GM19239 (cell line): ENCODE measurements around the gene ST3GAL6.

Experiments used
- DNase-seq: peaks from one replicate; pipeline ENCODE4 v3.0.0; 2011; ENCODE audit warnings: low spot score; ENCODE audit not compliant: insufficient read length
- FAIRE-seq: peaks from 2 replicates; lab custom pipeline; 2011; peaks lifted over from hg19 to GRCh38; lab: Jason Lieb, UNC

The ST3GAL6 gene

GRCh38 chr3:98772022-98772421, 8.9 kb downstream of the ST3GAL6 start:
- FAIRE-seq (no peak), DNase-seq (no peak)

GRCh38 chr3:98775459-98776139, 12.5 kb downstream of the ST3GAL6 start:
- DNase-seq (no peak), FAIRE-seq (no peak)

DNA sequence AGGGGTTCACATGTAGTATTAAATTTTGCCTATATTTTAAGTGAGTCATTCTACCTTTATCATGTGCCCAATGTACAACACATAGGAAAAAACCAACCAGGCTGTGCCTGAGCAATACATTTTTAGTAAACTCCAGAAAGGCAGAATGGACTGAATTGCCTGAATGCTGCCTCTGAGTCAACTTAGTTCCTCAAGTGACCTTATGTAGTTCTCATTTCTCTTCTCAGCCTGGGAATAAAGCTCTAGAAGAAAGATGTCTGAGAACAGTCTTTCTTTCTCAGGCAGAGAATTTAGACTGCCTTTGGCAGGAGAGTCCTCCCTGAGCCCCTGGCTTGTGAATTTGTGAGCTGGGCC, 13.0 kb downstream of the ST3GAL6 start:
- DNase-seq (no peak), FAIRE-seq (no peak)

DNA sequence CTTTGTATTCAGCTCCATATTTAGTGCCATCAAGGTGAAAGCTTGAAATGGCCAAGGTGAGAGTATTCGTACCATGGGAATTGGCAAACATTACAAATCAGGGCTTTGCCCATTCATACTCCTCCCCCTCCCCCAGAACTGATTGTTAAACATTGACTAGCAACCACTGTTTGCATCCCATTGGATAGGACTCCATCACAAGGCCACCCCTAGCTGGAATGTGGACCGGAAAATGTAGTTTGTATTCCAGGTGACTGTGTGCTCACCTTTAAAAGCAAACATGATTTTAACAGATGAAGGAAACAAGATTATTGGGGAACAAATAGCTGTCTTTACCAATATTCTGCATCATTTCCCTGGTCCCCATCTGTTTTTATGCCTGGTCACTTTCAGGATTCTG, 14.1 kb downstream of the ST3GAL6 start:
- DNase-seq: no peak
- FAIRE-seq: no peak

DNA sequence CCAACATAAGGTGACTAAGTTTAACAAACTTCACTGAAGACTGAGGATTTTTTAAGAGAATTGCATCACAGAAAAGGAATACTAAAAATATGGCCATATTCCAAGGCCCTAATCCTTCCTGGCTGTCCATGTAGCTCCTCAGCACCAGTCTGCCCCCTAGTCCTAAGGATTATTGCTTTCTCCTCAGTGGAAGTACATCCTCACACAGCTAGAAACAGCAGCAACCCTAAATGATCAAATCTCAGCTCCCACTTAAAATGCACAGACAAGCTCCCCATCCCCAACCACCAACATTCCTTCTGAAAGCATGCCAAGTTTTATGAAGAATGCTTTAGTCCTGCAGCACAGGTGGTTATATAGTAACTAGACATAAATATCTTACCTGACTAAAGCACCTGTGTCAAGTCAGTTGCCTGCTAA, 14.7 kb downstream of the ST3GAL6 start:
- no peak for FAIRE-seq

DNA sequence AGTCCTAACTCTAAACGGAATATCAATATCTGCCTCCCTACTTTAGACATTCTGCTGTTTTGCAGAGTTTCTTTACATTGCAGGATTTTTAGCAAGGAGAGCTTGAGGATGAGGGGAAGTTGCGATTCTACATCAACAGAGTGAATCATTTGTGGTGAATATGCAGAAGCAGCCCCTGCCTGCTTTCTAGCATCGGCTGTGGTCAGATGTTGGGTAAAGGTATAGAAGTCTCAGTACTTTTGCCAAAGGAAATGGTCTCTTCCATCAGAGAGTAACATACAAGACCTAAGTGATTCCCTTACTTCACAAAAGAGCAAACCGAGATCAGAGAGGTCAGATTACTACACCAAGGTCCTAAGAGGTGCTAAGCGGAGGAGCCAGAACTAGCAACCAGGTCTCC, 15.2 kb downstream of the ST3GAL6 start:
- FAIRE-seq: no peak
- DNase-seq: no peak

More for the DNA sequence above, 14.7 kb downstream of the ST3GAL6 start:
- no peak for DNase-seq

- FAIRE-seq (no peak), DNase-seq (no peak)
Observed at GRCh38 chr3:98778852-98779413, 15.8 kb downstream of the ST3GAL6 start.

- no peak for DNase-seq
- FAIRE-seq: no peak
Observed at GRCh38 chr3:98779541-98780335, 16.6 kb downstream of the ST3GAL6 start.

DNA sequence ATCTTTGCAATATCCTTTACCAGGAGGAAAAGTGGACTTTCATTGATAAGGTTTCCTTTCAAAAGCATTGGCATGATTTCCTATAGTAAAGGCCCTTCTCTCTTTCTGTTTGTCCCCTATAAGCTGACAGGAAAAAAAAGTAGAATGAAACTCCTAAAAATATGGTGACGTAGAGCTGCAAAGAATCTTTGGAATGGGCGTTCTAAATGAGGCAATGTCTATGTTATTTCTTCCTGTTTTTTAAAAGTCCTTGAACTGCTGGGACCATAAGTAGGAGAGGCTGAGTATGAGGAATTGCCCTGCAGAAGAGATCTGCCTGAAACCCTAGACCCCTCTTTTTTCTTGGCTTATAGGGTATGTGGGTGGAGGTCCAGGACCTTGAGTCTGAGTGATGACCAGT, 17.2 kb downstream of the ST3GAL6 start:
- FAIRE-seq (no peak), DNase-seq (no peak)

DNA sequence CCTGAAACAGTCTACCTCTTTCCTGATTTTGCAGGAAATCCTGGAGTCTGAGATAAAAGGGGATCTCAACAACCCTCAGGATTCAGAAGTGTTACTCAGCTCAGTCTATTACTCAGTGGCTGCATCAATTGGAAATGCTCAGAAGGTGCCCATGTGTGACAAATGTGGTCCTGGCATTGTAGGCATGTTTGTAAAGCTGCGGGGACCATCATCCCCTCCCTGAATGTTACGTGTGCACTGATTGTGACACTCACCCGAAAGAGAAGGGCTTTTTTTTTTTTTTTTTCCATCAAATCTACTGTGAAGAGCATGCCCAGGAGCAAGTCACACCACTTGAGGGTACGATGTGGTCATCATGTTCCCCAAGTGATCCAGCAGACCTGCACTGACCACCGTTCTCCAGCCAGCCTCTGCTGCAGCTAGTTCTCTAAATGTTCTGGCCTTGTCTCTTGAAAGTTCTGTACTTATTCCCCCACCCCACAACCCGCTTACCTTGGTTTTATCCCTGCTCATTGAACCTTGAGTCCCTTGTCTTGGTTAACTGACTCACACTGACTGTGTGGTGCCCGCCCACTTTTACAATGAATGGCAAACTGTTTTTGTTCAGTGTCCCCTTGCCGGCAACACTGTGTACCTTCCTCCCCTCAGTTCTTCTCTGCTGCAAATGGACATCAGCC, 19.8 kb downstream of the ST3GAL6 start:
- no peak for DNase-seq
- no peak for FAIRE-seq

- DNase-seq (no peak), FAIRE-seq (no peak)
Observed at GRCh38 chr3:98784042-98784441, 20.9 kb downstream of the ST3GAL6 start.

DNA sequence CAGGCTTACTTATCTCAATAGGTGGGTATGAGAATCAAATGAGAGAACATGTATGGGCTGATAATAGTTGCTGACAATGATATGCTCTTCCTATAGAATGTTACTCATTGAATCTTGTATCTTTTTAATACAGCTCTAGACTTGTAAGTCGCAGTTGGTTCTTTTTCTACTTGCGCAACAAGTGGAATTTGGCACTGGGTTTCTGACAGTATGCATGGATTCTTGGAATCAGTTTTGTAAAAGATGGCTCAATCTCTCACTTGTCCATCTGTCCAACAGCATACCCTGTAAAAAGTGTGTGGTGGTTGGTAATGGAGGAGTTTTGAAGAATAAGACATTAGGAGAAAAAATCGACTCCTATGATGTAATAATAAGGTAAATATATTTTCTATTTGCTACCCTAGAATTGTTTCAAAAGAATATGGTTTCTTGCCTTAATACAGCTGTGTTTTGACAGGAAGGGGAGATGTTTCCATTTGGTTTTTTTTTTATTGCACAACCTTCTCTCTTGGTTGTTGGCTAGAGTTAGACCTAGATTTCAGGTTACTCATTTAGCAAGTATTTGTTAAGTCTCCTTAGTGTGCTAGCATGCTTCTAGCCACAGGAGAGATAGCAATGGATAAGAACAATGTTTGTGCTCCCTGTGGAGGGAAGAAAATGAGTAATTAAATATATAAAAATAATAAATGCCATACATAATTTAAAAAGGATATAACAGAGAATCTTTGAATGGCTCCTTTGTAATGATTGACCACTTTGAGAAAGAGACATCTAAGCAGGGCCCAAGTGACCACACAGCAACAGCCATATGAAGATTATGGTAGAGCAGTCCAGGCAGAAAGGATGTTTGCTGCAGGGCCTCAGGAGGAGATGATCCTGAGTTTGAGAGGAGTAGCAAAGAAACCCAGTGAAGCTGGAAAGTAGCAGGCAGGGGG, 21.8 kb downstream of the ST3GAL6 start:
- DNase-seq: no peak
- FAIRE-seq: no peak

GRCh38 chr3:98786364-98787006, 23.3 kb downstream of the ST3GAL6 start:
- FAIRE-seq (no peak), DNase-seq (no peak)

- peak; percentile 33 for FAIRE-seq
Observed at GRCh38 chr3:98787181-98787580, 24.0 kb downstream of the ST3GAL6 start.

DNA sequence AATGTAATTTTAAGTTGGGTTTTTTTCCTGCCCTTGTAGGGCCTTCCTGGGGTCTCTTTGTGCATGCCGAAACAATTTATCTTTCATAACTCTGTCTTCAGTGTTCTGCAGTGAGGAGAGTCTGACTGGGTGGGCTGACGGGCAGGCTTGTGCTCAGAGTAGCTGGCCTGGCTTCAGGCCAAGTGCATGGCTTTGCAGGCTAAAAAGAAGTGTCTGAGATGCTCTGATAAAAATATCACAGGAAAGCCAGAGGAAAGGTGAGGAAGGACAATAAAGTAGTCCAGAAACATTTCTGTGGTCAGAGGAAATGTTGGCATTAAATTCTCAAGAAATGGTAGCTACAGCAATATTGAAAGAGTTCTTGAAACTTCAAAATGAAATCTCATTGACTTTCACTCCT, 25.5 kb downstream of the ST3GAL6 start:
- no peak for DNase-seq
- FAIRE-seq: no peak

More at GRCh38 chr3:98787181-98787580, 24.0 kb downstream of the ST3GAL6 start:
- DNase-seq: no peak

GRCh38 chr3:98791341-98792325, 28.5 kb downstream of the ST3GAL6 start:
- FAIRE-seq (no peak), DNase-seq (no peak)

DNA sequence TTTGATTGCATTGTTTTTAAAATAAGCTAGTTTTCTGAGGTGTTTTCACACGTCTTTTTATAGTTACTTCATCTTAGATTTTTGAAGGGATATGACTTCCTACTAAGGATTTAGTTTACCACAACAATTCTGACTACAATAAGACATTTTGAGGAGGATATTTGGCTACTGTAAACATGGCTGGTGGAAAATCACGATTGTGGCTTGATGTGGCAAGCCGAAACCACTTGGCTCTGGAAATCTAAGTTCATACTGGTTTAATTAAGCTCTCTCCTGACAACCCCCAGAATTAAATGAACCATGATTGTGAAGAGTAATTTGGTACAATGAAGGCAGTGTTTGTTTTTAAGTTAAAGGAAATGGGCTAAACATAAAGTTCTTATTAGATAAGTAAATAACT, 30.8 kb downstream of the ST3GAL6 start:
- FAIRE-seq: no peak

DNA sequence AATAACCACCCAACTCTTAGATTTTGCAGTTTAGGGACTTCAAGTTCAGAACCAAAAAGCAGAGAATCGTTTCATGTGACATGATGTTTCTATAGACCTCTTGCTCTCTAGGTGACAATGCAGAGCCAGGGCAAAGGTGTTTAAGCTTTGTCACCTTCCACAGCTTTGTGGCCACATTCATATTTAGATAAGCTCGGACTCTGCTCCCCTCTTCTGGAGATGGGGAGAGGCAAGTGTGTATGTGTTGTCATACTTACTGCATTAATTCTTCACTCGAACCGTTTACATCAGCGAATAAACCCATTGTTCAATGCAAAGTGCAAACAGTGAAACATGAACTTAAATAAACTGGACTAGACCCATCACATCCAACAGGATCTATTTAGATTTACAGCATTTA, 33.2 kb downstream of the ST3GAL6 start:
- DNase-seq (no peak), FAIRE-seq (no peak)

More for the DNA sequence above, 30.8 kb downstream of the ST3GAL6 start:
- no peak for DNase-seq
